Spinal cord (tissue), 10 donors: Measurements from ENCODE around the gene PPP2R5C. TPM values are rescaled to one million over a fixed set of nuclear protein-coding genes. Genes with fewer than 3 reads are reported as not detected.
"Not testable (repeated sequence)": the region's sequence is repeated elsewhere in the genome, so short reads cannot be mapped to it uniquely, and the experiment has no call there.

ENCODE experiments used
- DNase-seq, 6 donors: peaks; one replicate each; pipeline versions ENCODE4 v3.0.0 to v3.0.0-alpha.2; 2013 to 2015; ENCODE audit warnings: low spot score in 6 of 6, low read depth in 4 of 6
- H3K27ac ChIP-seq: one replicate; pipeline ENCODE4 v1.5.1; 2013; ENCODE audit warnings: low read depth, low read length, control low read depth
- H3K27me3 ChIP-seq: one replicate; pipeline ENCODE4 v1.6.1; 2013; ENCODE audit warnings: low read length; ENCODE audit not compliant: control insufficient read depth, insufficient read depth
- H3K36me3 ChIP-seq: one replicate; pipeline ENCODE4 v1.6.1; 2013; ENCODE audit warnings: low read length; ENCODE audit not compliant: control insufficient read depth, insufficient read depth
- H3K4me1 ChIP-seq: one replicate; pipeline ENCODE4 v1.6.1; 2013; ENCODE audit warnings: low read length; ENCODE audit not compliant: control insufficient read depth, insufficient read depth
- H3K4me3 ChIP-seq: one replicate; pipeline ENCODE4 v1.5.1; 2013; ENCODE audit warnings: low read depth, low read length, control low read depth
- H3K9me3 ChIP-seq: one replicate; pipeline ENCODE4 v1.6.1; 2013; ENCODE audit warnings: low read length; ENCODE audit not compliant: control insufficient read depth, insufficient read depth
- WGBS: methylation state at CpG from one replicate; pipeline ENCODE4 v1.1.5; 2013; ENCODE audit warnings: missing lambda C conversion rate; ENCODE audit not compliant: insufficient coverage; 5-methylcytosine and 5-hydroxymethylcytosine counted together
- long read RNA-seq, 4 donors: transcript quantifications; one replicate each; lab custom pipeline, GENCODE V29; 2026
- polyA plus RNA-seq, 2 donors: library from polyadenylated mRNA; unstranded; fragments of 120-200 nt; gene quantifications; one replicate each; pipeline ENCODE4 v1.2.1, GENCODE V29; 2013; ENCODE audit not compliant: insufficient read length in 2 of 2
- total RNA-seq, 2 donors: library from RNA; depleted of rRNA in 1 of 2; stranded (reverse); fragments of 120-200 nt in 1 of 2; fragments of >200 nt in 1 of 2; gene quantifications; one replicate each; pipeline versions ENCODE4 v1.2.3 to v1.2.4, GENCODE V29; 2013 to 2014
- donor health status: healthy.

PPP2R5C gene
- total RNA-seq (100 to 1,000 TPM; 121 to 136 TPM), polyA plus RNA-seq (100 to 1,000 TPM; 104 to 124 TPM)
- long read RNA-seq, donor 1, full-length matches to known transcripts, result 43 of 53 reads
- long read RNA-seq, donor 1, partial matches to known transcripts, result 10 of 53 reads
- long read RNA-seq, donor 1, other reads (novel, unspliced or antisense), result 0 of 53 reads
- long read RNA-seq, donor 2, full-length matches to known transcripts, result 9 of 9 reads
- long read RNA-seq, donor 2, partial matches to known transcripts, result 0 of 9 reads
- long read RNA-seq, donor 2, other reads (novel, unspliced or antisense), result 0 of 9 reads
- long read RNA-seq, donor 3, full-length matches to known transcripts, result 24 of 30 reads
- long read RNA-seq, donor 3, partial matches to known transcripts, result 6 of 30 reads
- long read RNA-seq, donor 3, other reads (novel, unspliced or antisense), result 0 of 30 reads
- long read RNA-seq, donor 4, full-length matches to known transcripts, result 40 of 61 reads
- long read RNA-seq, donor 4, partial matches to known transcripts, result 21 of 61 reads
- long read RNA-seq, donor 4, other reads (novel, unspliced or antisense), result 0 of 61 reads

GRCh38 chr14:101761032-101761880, at the start of gene PPP2R5C:
TSS of gene PPP2R5C (plus strand) at chr14:101761709. CDS start at chr14:101761894, 185 bp downstream.
- Histone ChIP-seq H3K36me3 (peaks cover 18% of the 10 kb centered on the region), H3K27ac (peak within 1 kb of the TSS; percentile 98), H3K4me3 (peak within 1 kb of the TSS; percentile 95), H3K27me3 (no peaks in the 10 kb centered on the region), H3K4me1 (peaks cover 4% of the 10 kb centered on the region), H3K9me3 (no peaks in the 10 kb centered on the region)
- WGBS, result 0% methylated on average over 77 of the region's 110 CpGs
- peak; percentile 67 to 97 (median 84) for DNase-seq

- H3K9me3 ChIP-seq, H3K27ac ChIP-seq, H3K4me3 ChIP-seq, H3K27me3 ChIP-seq, DNase-seq, H3K36me3 ChIP-seq: not testable (repeated sequence)
- WGBS, result no CpG with 5 or more reads among the region's 12 CpGs
- peaks cover 13% of the 10 kb centered on the region for H3K4me1 ChIP-seq
Observed at GRCh38 chr14:101711857-101712233, 49.7 kb upstream of the PPP2R5C start.

- WGBS, result no CpG with 5 or more reads among the region's 15 CpGs
Observed at GRCh38 chr14:101712341-101712740, 49.2 kb upstream of the PPP2R5C start.

GRCh38 chr14:101713091-101713490, 48.4 kb upstream of the PPP2R5C start:
- not testable (repeated sequence) for DNase-seq, H3K4me3 ChIP-seq
- no CpG with 5 or more reads among the region's 11 CpGs for WGBS

More at GRCh38 chr14:101712341-101712740, 49.2 kb upstream of the PPP2R5C start:
- H3K27ac ChIP-seq, H3K27me3 ChIP-seq, H3K4me1 ChIP-seq, H3K36me3 ChIP-seq, H3K4me3 ChIP-seq, H3K9me3 ChIP-seq, DNase-seq: not testable (repeated sequence)

GRCh38 chr14:101713621-101714349, 47.7 kb upstream of the PPP2R5C start:
- Histone ChIP-seq H3K9me3 (no peaks in the 10 kb centered on the region), H3K27me3 (no peaks in the 10 kb centered on the region), H3K4me1 (no peaks in the 10 kb centered on the region), H3K36me3 (no peaks in the 10 kb centered on the region), H3K27ac (no peak overlapping the region), H3K4me3 (no peak overlapping the region)
- DNase-seq, result no peak
- WGBS, result no CpG with 5 or more reads among the region's 7 CpGs

More at GRCh38 chr14:101713091-101713490, 48.4 kb upstream of the PPP2R5C start:
- not testable (repeated sequence) for H3K9me3 ChIP-seq, H3K4me1 ChIP-seq, H3K27me3 ChIP-seq, H3K27ac ChIP-seq, H3K36me3 ChIP-seq

- no peaks in the 10 kb centered on the region for H3K4me1 ChIP-seq
- H3K27ac ChIP-seq, result no peak overlapping the region
- no CpG with 5 or more reads among the region's 3 CpGs for WGBS
- DNase-seq, result no peak
- no peak overlapping the region for H3K4me3 ChIP-seq
- no peaks in the 10 kb centered on the region for H3K27me3 ChIP-seq
- H3K9me3 ChIP-seq, result no peaks in the 10 kb centered on the region
- no peaks in the 10 kb centered on the region for H3K36me3 ChIP-seq
Observed at GRCh38 chr14:101714394-101714793, 47.1 kb upstream of the PPP2R5C start.

- WGBS, result 93% methylated on average over 12 of the region's 14 CpGs
- Histone ChIP-seq H3K9me3 (no peaks in the 10 kb centered on the region), H3K4me1 (peaks cover 4% of the 10 kb centered on the region), H3K4me3 (no peak overlapping the region), H3K27ac (no peak overlapping the region), H3K36me3 (no peaks in the 10 kb centered on the region), H3K27me3 (no peaks in the 10 kb centered on the region)
- DNase-seq, result no peak
Observed at GRCh38 chr14:101715210-101716076, 46.1 kb upstream of the PPP2R5C start.

GRCh38 chr14:101716077-101716950, 45.2 kb upstream of the PPP2R5C start:
- no peaks in the 10 kb centered on the region for H3K9me3 ChIP-seq

More at GRCh38 chr14:101716077-101716950, 45.2 kb upstream of the PPP2R5C start:
- 84% methylated on average over 17 of the region's 19 CpGs for WGBS
- DNase-seq, result no peak
- no peak overlapping the region for H3K4me3 ChIP-seq
- H3K27ac ChIP-seq, result no peak overlapping the region
- no peaks in the 10 kb centered on the region for H3K27me3 ChIP-seq
- no peaks in the 10 kb centered on the region for H3K36me3 ChIP-seq
- H3K4me1 ChIP-seq, result peaks cover 4% of the 10 kb centered on the region
